GM23338 (cell line): ENCODE results near the gene COL5A2. TPM values are rescaled to one million over a fixed set of nuclear protein-coding genes. Genes with fewer than 3 reads are reported as not detected.

Source experiments
- ATAC-seq: fragments of 200-7000 bp; cut with Tn5 transposase; 3 replicates; pipeline ENCODE4 v1.9.1; 2020
- DNase-seq: peaks from one replicate; pipeline ENCODE4 v3.0.0-alpha.2; 2015; ENCODE audit warnings: low spot score
- H2AFZ ChIP-seq: fragments of 200-600 bp; sonication (generic); 2 replicates; pipeline ENCODE4 v1.8.0; 2016; ENCODE audit warnings: antibody characterized with exemption, mild to moderate bottlenecking, moderate library complexity
- H3F3A ChIP-seq: fragments of 200-600 bp; sonication (generic); replicated peaks from 2 replicates; pipeline ENCODE4 v1.8.0; 2017; ENCODE audit warnings: antibody characterized with exemption, mixed run types, low read depth
- H3K27ac ChIP-seq: fragments of 200-600 bp; sonication (generic); 2 replicates; pipeline ENCODE4 v1.6.1; 2016; ENCODE audit warnings: low read depth
- H3K27me3 ChIP-seq: fragments of 200-600 bp; sonication (generic); 2 replicates; pipeline ENCODE4 v1.8.0; 2016; ENCODE audit warnings: mild to moderate bottlenecking, mixed run types, moderate library complexity; ENCODE audit not compliant: insufficient read depth
- H3K36me3 ChIP-seq: fragments of 200-600 bp; sonication (generic); 2 replicates; pipeline ENCODE4 v1.8.0; 2016; ENCODE audit warnings: mild to moderate bottlenecking; ENCODE audit not compliant: insufficient read depth
- H3K4me1 ChIP-seq: fragments of 200-600 bp; sonication (generic); 2 replicates; pipeline ENCODE4 v1.8.0; 2016; ENCODE audit warnings: mild to moderate bottlenecking, moderate library complexity; ENCODE audit not compliant: insufficient read depth
- H3K4me2 ChIP-seq: fragments of 200-600 bp; sonication (generic); 2 replicates; pipeline ENCODE4 v1.7.1; 2017; ENCODE audit warnings: mixed run types
- H3K4me3 ChIP-seq: fragments of 200-600 bp; sonication (generic); 2 replicates; pipeline ENCODE4 v1.6.1; 2016; ENCODE audit warnings: mixed run types
- H3K79me2 ChIP-seq: fragments of 200-600 bp; sonication (generic); replicated peaks from 2 replicates; pipeline ENCODE4 v1.8.0; 2017; ENCODE audit warnings: mild to moderate bottlenecking; ENCODE audit not compliant: insufficient read depth
- H3K9me2 ChIP-seq: fragments of 200-600 bp; sonication (generic); 2 replicates; pipeline ENCODE4 v1.8.0; 2017; ENCODE audit not compliant: insufficient read depth
- H4K20me1 ChIP-seq: fragments of 200-600 bp; sonication (generic); replicated peaks from 2 replicates; pipeline ENCODE4 v1.8.0; 2017; ENCODE audit warnings: mild to moderate bottlenecking; ENCODE audit not compliant: insufficient read depth
- H3K27ac Mint-ChIP-seq: 2 replicates; pipeline ENCODE4 v1.8.0; 2020; ENCODE audit warnings: inconsistent platforms, mild to moderate bottlenecking, moderate library complexity, mixed read lengths
- H3K27me3 Mint-ChIP-seq: 3 replicates; pipeline ENCODE4 v1.8.0; 2022; ENCODE audit warnings: low read depth, mild to moderate bottlenecking, moderate library complexity, mixed read lengths, inconsistent platforms; ENCODE audit not compliant: insufficient read depth, poor library complexity
- H3K36me3 Mint-ChIP-seq: 3 replicates; pipeline ENCODE4 v1.8.0; 2021; ENCODE audit warnings: low read depth, mild to moderate bottlenecking, inconsistent platforms, moderate library complexity, mixed read lengths
- H3K4me1 Mint-ChIP-seq: 3 replicates; pipeline ENCODE4 v1.8.0; 2020; ENCODE audit warnings: mild to moderate bottlenecking, inconsistent platforms, mixed read lengths
- H3K4me3 Mint-ChIP-seq: 3 replicates; pipeline ENCODE4 v1.8.0; 2021; ENCODE audit warnings: moderate library complexity, mild to moderate bottlenecking, inconsistent platforms, mixed read lengths
- H3K9me3 Mint-ChIP-seq: 3 replicates; pipeline ENCODE4 v1.8.0; 2020; ENCODE audit warnings: moderate library complexity, mild to moderate bottlenecking, inconsistent platforms, mixed read lengths
- CTCF ChIP-seq, 2 experiments: fragments of 200-600 bp in 1 of 2; sonication (generic) in 1 of 2; conservative IDR thresholded peaks; 2 replicates each; pipeline versions ENCODE4 v1.5.1 to v1.6.1; 2016 to 2017; ENCODE audit warnings: antibody characterized with exemption in 2 of 2, low read depth in 2 of 2, mild to moderate bottlenecking in 2 of 2, moderate library complexity in 1 of 2
- ZNF114 ChIP-seq: fragments of 250-450 bp; sonication (Bioruptor Pico); IDR thresholded peaks from 2 replicates; pipeline ENCODE4 v1.5.0; 2020; ENCODE audit warnings: mild to moderate bottlenecking, moderate library complexity
- ZNF462 ChIP-seq: fragments of 250-450 bp; sonication (Bioruptor Pico); IDR thresholded peaks from 2 replicates; pipeline ENCODE4 v1.5.0; 2020; ENCODE audit warnings: mild to moderate bottlenecking, moderate library complexity
- polyA plus RNA-seq: library from polyadenylated mRNA; unstranded; fragments of >200 nt; fragmentation: Nextera tagmentation; extraction: Ambion mirVana; gene quantifications from 2 replicates; pipeline ENCODE4 v1.2.1, GENCODE V29; 2016
- total RNA-seq: library from RNA; depleted of rRNA; stranded (reverse); fragments of >200 nt; shearing (Covaris generic); gene quantifications from 2 replicates; pipeline ENCODE4 v1.2.3, GENCODE V29; 2014

The COL5A2 gene
- total and polyA plus RNA-seq, 2 experiments from 2014 or later = 6.7 to 19.7 TPM

GRCh38 chr2:189024901-189025618 lies 154.5 kb downstream of the COL5A2 start:
- H4K20me1 ChIP-seq = no peaks in the 10 kb centered on the region
- DNase-seq (peak; percentile 66), ATAC-seq (peak; percentile 90)
- no peaks in the 10 kb centered on the region for H3K36me3 ChIP-seq
- H3F3A ChIP-seq = no peaks in the 10 kb centered on the region
- H2AFZ ChIP-seq = no peak overlapping the region
- no peaks in the 10 kb centered on the region for H3K79me2 ChIP-seq
- H3K27me3 ChIP-seq = no peaks in the 10 kb centered on the region
- Mint-ChIP-seq H3K27ac (no peak overlapping the region; the same call in 1 of the 2 replicates), H3K4me1 (no peaks in the 10 kb centered on the region), H3K27me3 (no peaks in the 10 kb centered on the region), H3K36me3 (no peaks in the 10 kb centered on the region; the same call in 2 of the 3 replicates), H3K9me3 (no peaks in the 10 kb centered on the region), H3K4me3 (no peak overlapping the region)
- H3K4me3 ChIP-seq = no peak overlapping the region
- H3K4me2 ChIP-seq = no peak overlapping the region
- H3K9me2 ChIP-seq = no peaks in the 10 kb centered on the region
- no peaks in the 10 kb centered on the region for H3K4me1 ChIP-seq
- no peak overlapping the region for H3K27ac ChIP-seq
- TF ChIP-seq CTCF (conservative IDR thresholded peaks at IDR 0.05; ENCODE audit: low read depth in 2 of 2) (peak; percentile 76 to 89), ZNF114 (CRISPR knock-in tag) (no peak), ZNF462 (CRISPR knock-in tag) (0 out of 2 replicates have a peak, but pooled peaks have one; percentile 23)
